Endothelial cell (in vitro differentiated cells): ENCODE measurements around the gene PNPT1. TPM values are rescaled to one million over a fixed set of nuclear protein-coding genes. Genes with fewer than 3 reads are reported as not detected.

Experiments used
- DNase-seq: peaks from one replicate; pipeline ENCODE4 v3.0.0; 2021; ENCODE audit warnings: low spot score
- H3K27ac Mint-ChIP-seq: one replicate; pipeline ENCODE4 v1.8.0; 2021; ENCODE audit warnings: mixed read lengths, inconsistent platforms; ENCODE audit not compliant: unreplicated experiment
- H3K27me3 Mint-ChIP-seq: one replicate; pipeline ENCODE4 v1.8.0; 2021; ENCODE audit warnings: mild to moderate bottlenecking, moderate library complexity, mixed read lengths, inconsistent platforms; ENCODE audit not compliant: unreplicated experiment
- H3K36me3 Mint-ChIP-seq: one replicate; pipeline ENCODE4 v1.8.0; 2021; ENCODE audit warnings: mild to moderate bottlenecking, low read depth, mixed read lengths, inconsistent platforms; ENCODE audit not compliant: unreplicated experiment
- H3K4me1 Mint-ChIP-seq: one replicate; pipeline ENCODE4 v1.8.0; 2021; ENCODE audit warnings: mild to moderate bottlenecking, mixed read lengths, inconsistent platforms; ENCODE audit not compliant: unreplicated experiment
- H3K4me3 Mint-ChIP-seq: one replicate; pipeline ENCODE4 v1.8.0; 2021; ENCODE audit warnings: mild to moderate bottlenecking, mixed read lengths, inconsistent platforms; ENCODE audit not compliant: unreplicated experiment
- H3K9me3 Mint-ChIP-seq: one replicate; pipeline ENCODE4 v1.8.0; 2021; ENCODE audit warnings: mixed read lengths, inconsistent platforms; ENCODE audit not compliant: unreplicated experiment
- CTCF ChIP-seq: fragments of 200-600 bp; sonication (generic); IDR thresholded peaks from one replicate; pipeline ENCODE4 v1.5.0; 2021; ENCODE audit warnings: antibody characterized with exemption; ENCODE audit not compliant: unreplicated experiment
- total RNA-seq: library from RNA; stranded (reverse); fragmentation: NEBNext Ultra II Directional; extraction: Animal tissue kit (Norgen Biotek cat#: 25700); gene quantifications from one replicate; pipeline ENCODE4 v1.2.1, GENCODE V29; 2021; ENCODE audit not compliant: unreplicated experiment

The PNPT1 gene
- total RNA-seq, 1 donor from 2014 or later = 24.9 TPM

- Mint-ChIP-seq H3K4me3 (no peak overlapping the region), H3K27ac (no peak overlapping the region), H3K36me3 (no peaks in the 10 kb centered on the region), H3K4me1 (no peaks in the 10 kb centered on the region), H3K9me3 (no peaks in the 10 kb centered on the region), H3K27me3 (peaks cover 1% of the 10 kb centered on the region)
- DNase-seq = no peak
- TF ChIP-seq CTCF = no peak
These were observed 39.2 kb upstream of the PNPT1 start for GRCh38 chr2:55732854-55733253.

- TF ChIP-seq CTCF = no peak
- Mint-ChIP-seq H3K27ac (no peak overlapping the region), H3K27me3 (peaks cover 2% of the 10 kb centered on the region), H3K4me3 (no peak overlapping the region), H3K4me1 (no peaks in the 10 kb centered on the region), H3K9me3 (no peaks in the 10 kb centered on the region), H3K36me3 (no peaks in the 10 kb centered on the region)
- DNase-seq = no peak
These were observed 35.6 kb upstream of the PNPT1 start for GRCh38 chr2:55729136-55729685.

GRCh38 chr2:55721596-55722215 lies 28.1 kb upstream of the PNPT1 start:
- no peak overlapping the region for H3K27ac Mint-ChIP-seq
- TF ChIP-seq CTCF = no peak
- no peaks in the 10 kb centered on the region for H3K36me3 Mint-ChIP-seq
- no peaks in the 10 kb centered on the region for H3K9me3 Mint-ChIP-seq
- no peak for DNase-seq
- H3K27me3 Mint-ChIP-seq = peaks cover 1% of the 10 kb centered on the region
- peaks cover 6% of the 10 kb centered on the region for H3K4me1 Mint-ChIP-seq
- no peak overlapping the region for H3K4me3 Mint-ChIP-seq

GRCh38 chr2:55720417-55720816 lies 26.8 kb upstream of the PNPT1 start:
- Mint-ChIP-seq H3K27me3 (peaks cover 5% of the 10 kb centered on the region), H3K36me3 (no peaks in the 10 kb centered on the region), H3K27ac (no peak overlapping the region), H3K9me3 (no peaks in the 10 kb centered on the region), H3K4me1 (peaks cover 14% of the 10 kb centered on the region), H3K4me3 (no peak overlapping the region)
- no peak for DNase-seq
- no peak for TF ChIP-seq CTCF

GRCh38 chr2:55719852-55720251 lies 26.2 kb upstream of the PNPT1 start:
- TF ChIP-seq CTCF = no peak
- H3K4me3 Mint-ChIP-seq = no peak overlapping the region
- no peaks in the 10 kb centered on the region for H3K36me3 Mint-ChIP-seq
- DNase-seq = no peak
- H3K27ac Mint-ChIP-seq = no peak overlapping the region
- peaks cover 4% of the 10 kb centered on the region for H3K27me3 Mint-ChIP-seq
- no peaks in the 10 kb centered on the region for H3K9me3 Mint-ChIP-seq
- H3K4me1 Mint-ChIP-seq = peaks cover 14% of the 10 kb centered on the region
